ENCODE results near the gene LAPTM4A.

Gene LAPTM4A

GRCh38 chr2:19989342-19989666 lies 62.1 kb downstream of the LAPTM4A start:
- H3K27ac ChIP-seq (ENCODE audit: low read length) = no peak overlapping the region
- H3K36me3 ChIP-seq (replicated peaks; ENCODE audit: low read depth, low read length) = no peaks in the 10 kb centered on the region
- H3K4me1 ChIP-seq (ENCODE audit: low read length) = peaks cover 19% of the 10 kb centered on the region
- no peaks in the 10 kb centered on the region for H3K9me3 ChIP-seq (ENCODE audit: insufficient read depth, low read length)
- no peak for TF ChIP-seq EZH2phosphoT487 (IDR thresholded peaks at IDR 0.05; ENCODE audit: low read depth)
- TF ChIP-seq, protein P1, sequence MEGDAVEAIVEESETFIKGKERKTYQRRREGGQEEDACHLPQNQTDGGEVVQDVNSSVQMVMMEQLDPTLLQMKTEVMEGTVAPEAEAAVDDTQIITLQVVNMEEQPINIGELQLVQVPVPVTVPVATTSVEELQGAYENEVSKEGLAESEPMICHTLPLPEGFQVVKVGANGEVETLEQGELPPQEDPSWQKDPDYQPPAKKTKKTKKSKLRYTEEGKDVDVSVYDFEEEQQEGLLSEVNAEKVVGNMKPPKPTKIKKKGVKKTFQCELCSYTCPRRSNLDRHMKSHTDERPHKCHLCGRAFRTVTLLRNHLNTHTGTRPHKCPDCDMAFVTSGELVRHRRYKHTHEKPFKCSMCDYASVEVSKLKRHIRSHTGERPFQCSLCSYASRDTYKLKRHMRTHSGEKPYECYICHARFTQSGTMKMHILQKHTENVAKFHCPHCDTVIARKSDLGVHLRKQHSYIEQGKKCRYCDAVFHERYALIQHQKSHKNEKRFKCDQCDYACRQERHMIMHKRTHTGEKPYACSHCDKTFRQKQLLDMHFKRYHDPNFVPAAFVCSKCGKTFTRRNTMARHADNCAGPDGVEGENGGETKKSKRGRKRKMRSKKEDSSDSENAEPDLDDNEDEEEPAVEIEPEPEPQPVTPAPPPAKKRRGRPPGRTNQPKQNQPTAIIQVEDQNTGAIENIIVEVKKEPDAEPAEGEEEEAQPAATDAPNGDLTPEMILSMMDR (IDR thresholded peaks at IDR 0.05; ENCODE audit: low read depth, low read length) = no peak
- H3K27me3 ChIP-seq (ENCODE audit: low read depth, low read length) = peaks cover 7% of the 10 kb centered on the region
- peak overlapping the region; percentile 97 for H3K4me3 ChIP-seq (ENCODE audit: low read length)
- H3K79me2 ChIP-seq (ENCODE audit: low read length) = peaks cover 9% of the 10 kb centered on the region; the same call in 1 of the 2 replicates
- H2AFZ ChIP-seq (ENCODE audit: low read depth, low read length) = peak overlapping the region; percentile 98
- peak overlapping the region; percentile 71 for H3K9ac ChIP-seq (ENCODE audit: low read length)
- peak overlapping the region; percentile 85 for H3K4me2 ChIP-seq (ENCODE audit: low read length)
- no peaks in the 10 kb centered on the region for H4K20me1 ChIP-seq (ENCODE audit: insufficient read depth, low read length)

GRCh38 chr2:19988600-19988999 lies 62.8 kb downstream of the LAPTM4A start:
- peaks cover 19% of the 10 kb centered on the region for H3K4me1 ChIP-seq (ENCODE audit: low read length)
- H3K36me3 ChIP-seq (replicated peaks; ENCODE audit: low read depth, low read length) = no peaks in the 10 kb centered on the region
- no peak for TF ChIP-seq EZH2phosphoT487 (IDR thresholded peaks at IDR 0.05; ENCODE audit: low read depth)
- TF ChIP-seq, protein P1 (IDR thresholded peaks at IDR 0.05; ENCODE audit: low read depth, low read length) = no peak
- H3K4me2 ChIP-seq (ENCODE audit: low read length) = peak overlapping the region; percentile 85
- H3K9me3 ChIP-seq (ENCODE audit: insufficient read depth, low read length) = no peaks in the 10 kb centered on the region
- H4K20me1 ChIP-seq (ENCODE audit: insufficient read depth, low read length) = no peaks in the 10 kb centered on the region
- H3K79me2 ChIP-seq (ENCODE audit: low read length) = peaks cover 9% of the 10 kb centered on the region; the same call in 1 of the 2 replicates
- no peak overlapping the region for H2AFZ ChIP-seq (ENCODE audit: low read depth, low read length)
- H3K4me3 ChIP-seq (ENCODE audit: low read length) = peak overlapping the region; percentile 97; the same call in 1 of the 2 replicates
- peaks cover 5% of the 10 kb centered on the region for H3K27me3 ChIP-seq (ENCODE audit: low read depth, low read length)
- no peak overlapping the region for H3K9ac ChIP-seq (ENCODE audit: low read length)
- no peak overlapping the region for H3K27ac ChIP-seq (ENCODE audit: low read length)

DNA sequence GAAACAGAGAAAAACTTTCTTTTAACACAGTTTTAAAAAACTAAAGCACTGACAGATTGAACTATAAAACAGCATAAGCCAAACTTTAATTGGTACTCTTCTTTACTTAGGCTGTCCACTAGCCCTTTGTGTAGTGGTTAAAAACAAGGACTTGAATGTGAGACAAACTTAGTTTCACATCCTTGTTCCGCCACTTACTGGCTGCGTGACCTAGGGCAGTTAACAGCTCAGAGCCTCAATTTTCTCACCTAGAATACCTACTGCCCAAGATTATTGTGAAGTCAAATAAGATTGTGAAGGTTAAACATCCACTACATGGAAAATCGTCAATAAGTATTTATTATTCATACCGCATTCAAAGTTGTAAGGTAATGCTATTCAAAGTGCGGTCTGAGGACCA lies 63.5 kb downstream of the LAPTM4A start:
- Histone ChIP-seq H3K4me1 (ENCODE audit: low read length) (peaks cover 19% of the 10 kb centered on the region), H3K27ac (ENCODE audit: low read length) (no peak overlapping the region), H2AFZ (ENCODE audit: low read depth, low read length) (no peak overlapping the region), H3K4me2 (ENCODE audit: low read length) (peak overlapping the region; percentile 85), H3K4me3 (ENCODE audit: low read length) (peak overlapping the region; percentile 12; the same call in 1 of the 2 replicates), H3K9me3 (ENCODE audit: insufficient read depth, low read length) (no peaks in the 10 kb centered on the region), H4K20me1 (ENCODE audit: insufficient read depth, low read length) (no peaks in the 10 kb centered on the region), H3K36me3 (replicated peaks; ENCODE audit: low read depth, low read length) (no peaks in the 10 kb centered on the region), H3K27me3 (ENCODE audit: low read depth, low read length) (no peaks in the 10 kb centered on the region; the same call in 1 of the 2 replicates), H3K79me2 (ENCODE audit: low read length) (peaks cover 9% of the 10 kb centered on the region; the same call in 1 of the 2 replicates), H3K9ac (ENCODE audit: low read length) (no peak overlapping the region)
- TF ChIP-seq, protein P1 (IDR thresholded peaks at IDR 0.05; ENCODE audit: low read depth, low read length) = no peak
- TF ChIP-seq EZH2phosphoT487 (IDR thresholded peaks at IDR 0.05; ENCODE audit: low read depth) = no peak

Data from OCI-LY3 (cell line).